GM19193 (cell line): ENCODE measurements around the gene PSMF1.

Experiments used
- POLR2A ChIP-seq: IDR thresholded peaks from 4 replicates; pipeline ENCODE4 v1.6.1; 2011; ENCODE audit not compliant: insufficient read depth, insufficient read length; ENCODE audit errors: extremely low read depth

The PSMF1 gene

GRCh38 chr20:1118336-1119127 is at the start of gene PSMF1:
PSMF1 (plus strand) TSS chr20:1118602; CDS start chr20:1118774, 172 bp downstream.
- TF ChIP-seq POLR2A, result peak; percentile 93

- no peak for TF ChIP-seq POLR2A
Observed at GRCh38 chr20:1072258-1072657, 46.1 kb upstream of the PSMF1 start.

- no peak for TF ChIP-seq POLR2A
Observed at GRCh38 chr20:1075616-1076015, 42.8 kb upstream of the PSMF1 start.

GRCh38 chr20:1081891-1082290 is 36.5 kb upstream of the PSMF1 start:
- no peak for TF ChIP-seq POLR2A

- no peak for TF ChIP-seq POLR2A
Observed at GRCh38 chr20:1083431-1084080, 34.8 kb upstream of the PSMF1 start.

- TF ChIP-seq POLR2A, result no peak
Observed at GRCh38 chr20:1085492-1086276, 32.7 kb upstream of the PSMF1 start.

- TF ChIP-seq POLR2A, result no peak
Observed at GRCh38 chr20:1086277-1087213, 31.9 kb upstream of the PSMF1 start.

- TF ChIP-seq POLR2A, result no peak
Observed at GRCh38 chr20:1087311-1087905, 31.0 kb upstream of the PSMF1 start.

GRCh38 chr20:1094751-1095150 is 23.7 kb upstream of the PSMF1 start:
- TF ChIP-seq POLR2A, result no peak

GRCh38 chr20:1101533-1101932 is 16.9 kb upstream of the PSMF1 start:
- TF ChIP-seq POLR2A, result no peak

GRCh38 chr20:1102016-1102415 is 16.4 kb upstream of the PSMF1 start:
- TF ChIP-seq POLR2A, result no peak

- TF ChIP-seq POLR2A, result no peak
Observed at GRCh38 chr20:1103751-1104150, 14.7 kb upstream of the PSMF1 start.

GRCh38 chr20:1105599-1106194 is 12.7 kb upstream of the PSMF1 start:
- no peak for TF ChIP-seq POLR2A

GRCh38 chr20:1107176-1107575 is 11.2 kb upstream of the PSMF1 start:
- no peak for TF ChIP-seq POLR2A
